ENCODE measurements around the gene PNPLA7.
"Not testable (repeated sequence)": the region's sequence is repeated elsewhere in the genome, so short reads cannot be mapped to it uniquely, and the experiment has no call there.

PNPLA7 gene

DNA sequence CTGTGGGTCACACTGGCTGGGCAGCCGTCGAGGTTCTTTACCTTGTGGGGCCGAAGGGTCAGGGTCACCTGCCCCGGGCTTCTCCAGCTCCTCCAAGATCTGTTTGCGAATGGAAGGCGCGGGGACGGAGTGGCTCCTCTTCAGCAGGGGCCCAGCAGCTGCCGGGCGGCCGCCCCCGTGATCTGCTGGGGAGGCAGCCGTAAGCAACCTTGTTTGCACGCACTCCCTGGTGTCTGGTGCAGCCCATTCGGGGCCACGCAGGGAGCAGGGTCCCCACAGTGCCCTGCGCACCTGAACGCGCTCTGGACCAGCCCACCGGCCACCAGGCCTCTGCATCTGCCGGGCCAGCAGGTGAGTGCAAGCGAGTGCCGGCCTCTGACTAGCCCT lies 34.9 kb downstream of the PNPLA7 start:
- Histone ChIP-seq H3K4me3 (ENCODE audit: insufficient read depth, low read depth, low read length, poor library complexity, severe bottlenecking) (no peak overlapping the region), H3K27me3 (replicated peaks; ENCODE audit: control insufficient read depth, insufficient read depth, low read length, poor library complexity, severe bottlenecking) (no peaks in the 10 kb centered on the region), H3K9me3 (ENCODE audit: control insufficient read depth, low read length) (no peaks in the 10 kb centered on the region), H3K36me3 (ENCODE audit: control insufficient read depth, insufficient read depth, low read length) (no peaks in the 10 kb centered on the region), H3K4me1 (ENCODE audit: control insufficient read depth, insufficient read depth, low read length, poor library complexity, severe bottlenecking) (no peaks in the 10 kb centered on the region), H3K27ac (ENCODE audit: insufficient read depth, low read length, poor library complexity, severe bottlenecking) (no peak overlapping the region)
- DNase-seq = no peak

DNA sequence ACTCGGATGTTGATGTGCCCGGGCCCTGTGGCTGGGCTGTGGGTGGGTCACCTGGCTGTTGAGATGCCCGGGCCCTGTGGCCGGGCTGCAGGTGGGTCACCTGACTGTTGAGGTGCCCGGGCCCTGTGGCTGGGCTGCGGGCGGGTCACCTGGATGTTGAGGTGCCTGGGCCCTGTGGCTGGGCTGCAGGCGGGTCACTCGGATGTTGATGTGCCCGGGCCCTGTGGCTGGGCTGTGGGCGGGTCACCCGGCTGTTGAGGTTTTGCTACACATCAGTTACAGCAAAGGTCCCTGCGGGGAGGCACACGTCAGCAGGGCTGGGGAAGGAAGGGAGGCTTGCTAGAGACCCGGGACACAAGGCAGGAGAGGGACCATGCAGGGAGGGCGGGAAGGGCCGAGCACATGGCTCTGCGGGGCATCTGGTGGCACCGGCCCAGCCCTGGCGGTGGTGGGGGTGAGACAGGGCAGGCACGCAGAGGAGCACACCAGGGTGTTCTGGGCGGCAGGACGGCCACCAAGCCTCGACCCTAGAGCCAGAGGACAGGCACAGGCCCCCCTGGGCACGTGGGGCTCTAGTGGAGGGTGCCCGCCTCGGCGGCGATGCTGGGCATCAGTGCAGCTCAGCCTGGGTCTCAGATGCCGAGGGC lies 35.4 kb downstream of the PNPLA7 start:
- Histone ChIP-seq H3K4me3 (ENCODE audit: insufficient read depth, low read depth, low read length, poor library complexity, severe bottlenecking) (no peak overlapping the region), H3K36me3 (ENCODE audit: control insufficient read depth, insufficient read depth, low read length) (no peaks in the 10 kb centered on the region)

DNA sequence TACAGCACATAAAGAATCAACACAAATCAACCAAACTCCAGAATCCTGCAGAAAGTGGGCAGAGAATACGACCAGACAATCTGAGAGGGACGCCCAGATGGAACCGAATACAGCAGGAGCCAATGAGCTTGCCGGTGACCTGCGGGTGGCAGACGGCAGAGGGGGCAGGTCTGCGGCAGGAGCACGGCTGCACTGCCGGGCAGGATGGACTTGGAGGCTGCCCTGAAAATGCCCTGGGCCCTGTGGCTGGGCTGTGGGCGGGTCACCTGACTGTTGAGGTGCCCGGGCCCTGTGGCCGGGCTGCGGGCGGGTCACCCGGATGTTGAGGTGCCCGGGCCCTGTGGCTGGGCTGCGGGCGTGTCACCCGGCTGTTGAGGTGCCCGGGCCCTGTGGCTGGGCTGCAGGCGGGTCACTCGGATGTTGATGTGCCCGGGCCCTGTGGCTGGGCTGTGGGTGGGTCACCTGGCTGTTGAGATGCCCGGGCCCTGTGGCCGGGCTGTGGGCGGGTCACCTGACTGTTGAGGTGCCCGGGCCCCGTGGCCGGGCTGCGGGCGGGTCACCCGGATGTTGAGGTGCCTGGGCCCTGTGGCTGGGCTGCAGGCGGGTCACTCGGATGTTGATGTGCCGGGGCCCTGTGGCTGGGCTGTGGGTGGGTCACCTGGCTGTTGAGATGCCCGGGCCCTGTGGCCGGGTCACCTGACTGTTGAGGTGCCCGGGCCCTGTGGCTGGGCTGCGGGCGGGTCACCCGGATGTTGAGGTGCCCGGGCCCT lies 36.2 kb downstream of the PNPLA7 start:
- H3K4me3 ChIP-seq (ENCODE audit: insufficient read depth, low read depth, low read length, poor library complexity, severe bottlenecking) = not testable (repeated sequence)

More for the DNA sequence above, 35.4 kb downstream of the PNPLA7 start:
- Histone ChIP-seq H3K27me3 (replicated peaks; ENCODE audit: control insufficient read depth, insufficient read depth, low read length, poor library complexity, severe bottlenecking) (no peaks in the 10 kb centered on the region), H3K9me3 (ENCODE audit: control insufficient read depth, low read length) (no peaks in the 10 kb centered on the region), H3K27ac (ENCODE audit: insufficient read depth, low read length, poor library complexity, severe bottlenecking) (no peak overlapping the region), H3K4me1 (ENCODE audit: control insufficient read depth, insufficient read depth, low read length, poor library complexity, severe bottlenecking) (no peaks in the 10 kb centered on the region)
- no peak for DNase-seq

DNA sequence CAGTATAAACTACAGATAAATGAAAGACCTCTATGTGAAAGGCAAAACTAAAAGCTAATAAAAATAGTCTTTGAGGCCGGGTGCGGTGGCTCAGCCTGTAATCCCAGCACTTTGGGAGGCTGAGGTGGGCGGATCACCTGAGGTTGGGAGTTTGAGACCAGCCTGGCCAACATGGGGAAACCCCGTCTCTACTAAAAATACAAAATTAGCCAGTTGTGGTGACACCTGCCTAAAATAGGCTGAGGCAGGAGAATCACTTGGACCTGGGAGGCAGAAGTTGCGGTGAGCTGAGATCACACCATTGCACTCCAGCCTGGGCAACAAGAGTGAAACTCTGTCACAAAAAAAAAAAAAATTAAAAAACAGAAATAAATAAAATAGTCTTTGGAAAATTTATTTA lies 37.1 kb downstream of the PNPLA7 start:
- not testable (repeated sequence) for DNase-seq; H3K27ac ChIP-seq (ENCODE audit: insufficient read depth, low read length, poor library complexity, severe bottlenecking); H3K27me3 ChIP-seq (replicated peaks; ENCODE audit: control insufficient read depth, insufficient read depth, low read length, poor library complexity, severe bottlenecking)

More for the DNA sequence above, 36.2 kb downstream of the PNPLA7 start:
- H3K9me3 ChIP-seq (ENCODE audit: control insufficient read depth, low read length); H3K27ac ChIP-seq (ENCODE audit: insufficient read depth, low read length, poor library complexity, severe bottlenecking); H3K27me3 ChIP-seq (replicated peaks; ENCODE audit: control insufficient read depth, insufficient read depth, low read length, poor library complexity, severe bottlenecking); H3K4me1 ChIP-seq (ENCODE audit: control insufficient read depth, insufficient read depth, low read length, poor library complexity, severe bottlenecking); DNase-seq; H3K36me3 ChIP-seq (ENCODE audit: control insufficient read depth, insufficient read depth, low read length): not testable (repeated sequence)

DNA sequence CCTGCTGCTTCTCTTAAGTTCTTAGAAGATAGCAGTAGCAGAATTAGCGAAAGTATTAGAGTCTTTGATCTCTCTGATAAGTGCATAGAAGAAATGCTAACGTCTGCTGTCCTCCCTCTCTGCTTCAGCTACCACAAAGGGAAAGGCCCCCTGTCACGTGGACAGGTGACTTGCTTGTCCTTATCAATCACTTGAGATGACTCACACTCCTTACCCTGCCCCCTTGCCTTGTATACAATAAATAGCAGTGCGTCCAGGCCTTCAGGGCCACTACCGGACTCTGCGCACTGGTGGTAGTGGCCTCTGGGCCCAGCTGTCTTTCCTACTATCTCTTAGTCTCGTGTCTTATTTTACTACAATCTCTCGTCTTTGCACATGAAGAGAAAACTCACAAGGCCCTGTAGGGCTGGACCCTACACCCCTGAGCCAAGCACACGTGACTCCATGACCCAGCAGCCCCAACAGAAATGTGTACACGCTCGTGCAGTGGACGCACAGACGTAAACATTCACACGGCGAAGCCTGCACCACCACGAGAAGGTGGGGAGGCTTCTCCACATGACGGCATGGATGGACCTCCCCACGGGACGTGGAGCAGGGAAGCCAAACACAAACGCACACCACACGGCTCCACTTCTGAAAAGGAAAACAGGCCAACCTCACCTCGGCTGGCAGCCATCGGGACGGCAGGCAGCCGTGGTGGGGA lies 38.3 kb downstream of the PNPLA7 start:
- Histone ChIP-seq H3K27ac (ENCODE audit: insufficient read depth, low read length, poor library complexity, severe bottlenecking) (no peak overlapping the region), H3K4me3 (ENCODE audit: insufficient read depth, low read depth, low read length, poor library complexity, severe bottlenecking) (no peak overlapping the region), H3K36me3 (ENCODE audit: control insufficient read depth, insufficient read depth, low read length) (no peaks in the 10 kb centered on the region), H3K9me3 (ENCODE audit: control insufficient read depth, low read length) (no peaks in the 10 kb centered on the region), H3K27me3 (replicated peaks; ENCODE audit: control insufficient read depth, insufficient read depth, low read length, poor library complexity, severe bottlenecking) (no peaks in the 10 kb centered on the region), H3K4me1 (ENCODE audit: control insufficient read depth, insufficient read depth, low read length, poor library complexity, severe bottlenecking) (no peaks in the 10 kb centered on the region)
- DNase-seq = no peak

More for the DNA sequence above, 37.1 kb downstream of the PNPLA7 start:
- not testable (repeated sequence) for H3K9me3 ChIP-seq (ENCODE audit: control insufficient read depth, low read length); H3K4me1 ChIP-seq (ENCODE audit: control insufficient read depth, insufficient read depth, low read length, poor library complexity, severe bottlenecking); H3K36me3 ChIP-seq (ENCODE audit: control insufficient read depth, insufficient read depth, low read length); H3K4me3 ChIP-seq (ENCODE audit: insufficient read depth, low read depth, low read length, poor library complexity, severe bottlenecking)

DNA sequence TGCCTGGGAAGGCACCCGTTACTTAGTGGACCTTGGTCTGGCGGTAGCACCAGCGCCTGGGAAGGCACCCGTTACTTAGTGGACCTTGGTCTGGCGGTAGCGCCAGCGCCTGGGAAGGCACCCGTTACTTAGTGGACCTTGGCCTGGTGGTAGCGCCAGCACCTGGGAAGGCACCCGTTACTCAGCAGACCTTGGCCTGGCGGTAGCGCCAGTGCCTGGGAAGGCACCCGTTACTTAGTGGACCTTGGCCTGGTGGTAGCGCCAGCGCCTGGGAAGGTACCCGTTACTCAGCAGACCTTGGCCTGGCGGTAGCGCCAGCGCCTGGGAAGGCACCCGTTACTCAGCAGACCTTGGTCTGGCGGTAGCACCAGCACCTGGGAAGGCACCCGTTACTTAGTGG lies 39.1 kb downstream of the PNPLA7 start:
- not testable (repeated sequence) for DNase-seq; H3K36me3 ChIP-seq (ENCODE audit: control insufficient read depth, insufficient read depth, low read length)

DNA sequence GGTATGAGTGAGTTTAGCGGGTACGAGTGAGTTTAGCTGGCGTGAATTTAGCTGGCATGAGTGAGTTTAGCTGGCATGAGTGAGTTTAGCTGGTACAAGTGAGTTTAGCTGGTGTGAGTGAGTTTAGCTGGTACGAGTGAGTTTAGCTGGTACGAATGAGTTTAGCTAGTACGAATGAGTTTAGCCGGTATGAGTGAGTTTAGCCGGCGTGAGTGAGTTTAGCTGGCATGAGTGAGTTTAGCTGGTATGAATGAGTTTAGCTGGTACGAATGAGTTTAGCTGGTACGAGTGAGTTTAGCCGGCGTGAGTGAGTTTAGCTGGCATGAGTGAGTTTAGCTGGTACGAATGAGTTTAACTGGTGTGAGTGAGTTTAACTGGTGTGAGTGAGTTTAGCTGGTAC lies 41.0 kb downstream of the PNPLA7 start:
- no peak for DNase-seq
- no peaks in the 10 kb centered on the region for H3K27me3 ChIP-seq (replicated peaks; ENCODE audit: control insufficient read depth, insufficient read depth, low read length, poor library complexity, severe bottlenecking)
- no peaks in the 10 kb centered on the region for H3K36me3 ChIP-seq (ENCODE audit: control insufficient read depth, insufficient read depth, low read length)

More for the DNA sequence above, 39.1 kb downstream of the PNPLA7 start:
- not testable (repeated sequence) for H3K4me3 ChIP-seq (ENCODE audit: insufficient read depth, low read depth, low read length, poor library complexity, severe bottlenecking); H3K27me3 ChIP-seq (replicated peaks; ENCODE audit: control insufficient read depth, insufficient read depth, low read length, poor library complexity, severe bottlenecking); H3K9me3 ChIP-seq (ENCODE audit: control insufficient read depth, low read length); H3K27ac ChIP-seq (ENCODE audit: insufficient read depth, low read length, poor library complexity, severe bottlenecking); H3K4me1 ChIP-seq (ENCODE audit: control insufficient read depth, insufficient read depth, low read length, poor library complexity, severe bottlenecking)

DNA sequence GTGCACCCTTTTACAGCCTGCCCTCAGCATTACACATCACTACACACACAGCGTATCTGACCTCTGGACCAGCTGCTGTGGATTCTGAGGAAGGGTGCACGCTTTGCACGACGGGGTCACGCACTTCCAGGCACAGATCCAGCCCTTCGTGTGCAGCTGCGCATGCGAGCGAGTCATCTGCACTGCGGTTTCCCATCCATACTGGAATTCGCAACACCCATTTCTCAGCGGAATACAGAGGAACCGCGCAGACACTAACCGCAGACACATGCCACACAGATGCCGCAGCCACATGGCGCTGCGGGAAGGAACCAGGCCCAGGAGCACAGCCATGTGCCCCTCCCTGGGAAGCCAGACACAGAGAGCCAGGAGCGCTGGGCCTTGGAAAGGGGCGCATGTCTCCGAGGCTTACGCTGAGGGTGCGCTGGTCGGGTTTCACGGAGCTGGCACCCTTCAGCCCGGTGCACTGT lies 43.5 kb downstream of the PNPLA7 start:
- H3K9me3 ChIP-seq (ENCODE audit: control insufficient read depth, low read length) = no peaks in the 10 kb centered on the region
- no peak overlapping the region for H3K4me3 ChIP-seq (ENCODE audit: insufficient read depth, low read depth, low read length, poor library complexity, severe bottlenecking)
- no peak for DNase-seq

More for the DNA sequence above, 41.0 kb downstream of the PNPLA7 start:
- H3K27ac ChIP-seq (ENCODE audit: insufficient read depth, low read length, poor library complexity, severe bottlenecking) = no peak overlapping the region
- no peaks in the 10 kb centered on the region for H3K9me3 ChIP-seq (ENCODE audit: control insufficient read depth, low read length)
- H3K4me3 ChIP-seq (ENCODE audit: insufficient read depth, low read depth, low read length, poor library complexity, severe bottlenecking) = no peak overlapping the region
- no peaks in the 10 kb centered on the region for H3K4me1 ChIP-seq (ENCODE audit: control insufficient read depth, insufficient read depth, low read length, poor library complexity, severe bottlenecking)

DNA sequence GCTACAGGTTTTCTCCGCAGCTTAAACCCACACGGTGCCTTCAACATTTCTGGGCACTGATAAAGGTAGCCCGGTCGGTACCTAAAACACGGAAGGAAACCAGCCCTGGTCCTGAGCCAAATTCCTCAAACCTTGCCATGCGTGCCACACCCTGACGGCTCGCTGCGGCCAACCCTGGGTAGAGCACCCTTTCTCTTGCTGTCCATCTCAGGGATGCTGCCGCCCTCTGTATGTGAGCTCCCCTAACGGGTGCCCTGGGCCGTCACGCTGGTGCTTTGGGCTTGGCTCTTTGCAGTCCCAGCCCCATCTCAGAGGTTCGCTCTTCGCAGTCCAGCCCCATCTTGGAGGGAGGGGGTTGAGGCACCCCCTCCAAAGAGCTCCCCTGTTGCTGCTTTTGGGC lies 43.9 kb downstream of the PNPLA7 start:
- DNase-seq = no peak
- Histone ChIP-seq H3K27ac (ENCODE audit: insufficient read depth, low read length, poor library complexity, severe bottlenecking) (no peak overlapping the region), H3K36me3 (ENCODE audit: control insufficient read depth, insufficient read depth, low read length) (no peaks in the 10 kb centered on the region), H3K4me1 (ENCODE audit: control insufficient read depth, insufficient read depth, low read length, poor library complexity, severe bottlenecking) (no peaks in the 10 kb centered on the region), H3K9me3 (ENCODE audit: control insufficient read depth, low read length) (no peaks in the 10 kb centered on the region), H3K4me3 (ENCODE audit: insufficient read depth, low read depth, low read length, poor library complexity, severe bottlenecking) (no peak overlapping the region), H3K27me3 (replicated peaks; ENCODE audit: control insufficient read depth, insufficient read depth, low read length, poor library complexity, severe bottlenecking) (no peaks in the 10 kb centered on the region)

More for the DNA sequence above, 43.5 kb downstream of the PNPLA7 start:
- H3K4me1 ChIP-seq (ENCODE audit: control insufficient read depth, insufficient read depth, low read length, poor library complexity, severe bottlenecking) = no peaks in the 10 kb centered on the region
- no peak overlapping the region for H3K27ac ChIP-seq (ENCODE audit: insufficient read depth, low read length, poor library complexity, severe bottlenecking)
- H3K36me3 ChIP-seq (ENCODE audit: control insufficient read depth, insufficient read depth, low read length) = no peaks in the 10 kb centered on the region
- no peaks in the 10 kb centered on the region for H3K27me3 ChIP-seq (replicated peaks; ENCODE audit: control insufficient read depth, insufficient read depth, low read length, poor library complexity, severe bottlenecking)
